Omental fat pad (tissue), 4 donors: ENCODE measurements around the gene CAVIN2. TPM values are rescaled to one million over a fixed set of nuclear protein-coding genes. Genes with fewer than 3 reads are reported as not detected.

Experiments used
- ATAC-seq: fragments of 150-250 bp; one replicate; pipeline ENCODE4 v1.9.1; 2016; ENCODE audit warnings: mild to moderate bottlenecking, moderate library complexity; ENCODE audit not compliant: low FRiP score
- DNase-seq: peaks from one replicate; pipeline ENCODE4 v3.0.0-alpha.2; 2019; ENCODE audit warnings: low spot score
- CTCF ChIP-seq, 3 donors: fragments of 450-650 bp; IDR thresholded peaks; one replicate each; pipeline ENCODE4 v1.5.1; 2016 to 2017; ENCODE audit warnings: antibody characterized with exemption in 3 of 3, mild to moderate bottlenecking in 3 of 3, moderate library complexity in 2 of 3
- total RNA-seq, 4 donors: library from RNA; depleted of rRNA; stranded (reverse); fragments of >200 nt; gene quantifications; one replicate each; pipeline ENCODE4 v1.1.0, GENCODE V29; 2016

The CAVIN2 gene
- total RNA-seq, 4 donors from 2014 or later: 45.3 to 194 (median 64.2) TPM

- no peak for DNase-seq
Observed at GRCh38 chr2:191848771-191849767, 2.2 kb upstream of the CAVIN2 start.

DNA sequence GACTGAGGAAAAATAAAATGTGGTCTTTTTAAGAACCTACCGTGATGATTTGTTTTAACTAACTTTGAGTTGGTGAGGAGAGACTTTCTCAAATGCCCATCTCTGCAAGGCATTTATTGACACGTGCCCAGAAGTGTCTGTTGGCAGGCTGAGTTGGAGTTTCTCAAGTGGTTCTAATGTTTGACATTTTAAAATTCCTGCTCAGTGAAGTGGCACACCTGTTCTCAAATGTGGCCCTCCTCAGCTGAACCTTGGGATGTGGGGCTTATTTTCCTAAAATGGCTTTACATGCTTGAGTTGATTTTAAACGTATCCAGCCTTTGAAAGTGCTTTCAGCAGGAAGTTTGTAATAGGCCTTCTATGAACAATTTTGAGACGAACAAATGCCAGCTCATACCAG, 876 bp upstream of the CAVIN2 start:
- ATAC-seq: no peak
- no peak for DNase-seq
- no peak for TF ChIP-seq CTCF (IDR thresholded peaks at IDR 0.05)

More at GRCh38 chr2:191848771-191849767, 2.2 kb upstream of the CAVIN2 start:
- ATAC-seq: no peak
- TF ChIP-seq CTCF (IDR thresholded peaks at IDR 0.05): no peak

DNA sequence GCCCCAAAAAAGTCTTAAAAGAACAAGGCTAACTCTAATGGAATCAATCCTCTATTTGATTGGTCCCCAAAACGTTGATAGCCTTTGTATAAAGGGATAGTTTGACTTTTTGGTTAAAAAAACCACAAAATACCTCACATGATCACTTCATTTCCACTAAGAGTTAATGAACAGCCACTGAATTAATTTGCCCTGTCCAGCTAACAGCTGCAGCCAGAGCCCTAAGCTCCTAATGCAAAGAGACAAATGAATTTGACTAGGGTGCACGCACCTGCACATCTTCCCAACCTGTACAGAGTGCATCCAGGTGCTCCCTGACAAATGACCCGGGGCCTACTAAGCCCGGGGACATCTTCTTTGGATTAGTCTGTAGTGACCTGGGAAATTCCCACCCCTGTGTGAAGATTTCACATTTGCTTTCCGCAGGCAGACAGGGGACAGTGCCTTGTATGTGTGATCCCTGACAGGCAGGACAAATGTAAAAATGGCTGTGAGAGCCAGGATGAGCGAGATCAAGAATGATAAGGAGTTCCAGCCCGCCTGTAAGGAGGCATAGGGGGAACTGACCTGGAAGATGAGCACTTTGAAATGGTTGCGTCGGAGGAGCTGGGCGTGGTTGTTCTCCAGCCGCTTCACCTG, 893 bp downstream of the CAVIN2 start:
- DNase-seq (no peak), ATAC-seq (peak; percentile 4)
- TF ChIP-seq CTCF (IDR thresholded peaks at IDR 0.05): no peak

GRCh38 chr2:191845248-191845715, 1.6 kb downstream of the CAVIN2 start:
- peak; percentile 63 for ATAC-seq
- no peak for TF ChIP-seq CTCF (IDR thresholded peaks at IDR 0.05)
- DNase-seq: no peak

- ATAC-seq: no peak
- no peak for DNase-seq
- no peak for TF ChIP-seq CTCF (IDR thresholded peaks at IDR 0.05)
Observed at GRCh38 chr2:191844706-191845105, 2.2 kb downstream of the CAVIN2 start.

DNA sequence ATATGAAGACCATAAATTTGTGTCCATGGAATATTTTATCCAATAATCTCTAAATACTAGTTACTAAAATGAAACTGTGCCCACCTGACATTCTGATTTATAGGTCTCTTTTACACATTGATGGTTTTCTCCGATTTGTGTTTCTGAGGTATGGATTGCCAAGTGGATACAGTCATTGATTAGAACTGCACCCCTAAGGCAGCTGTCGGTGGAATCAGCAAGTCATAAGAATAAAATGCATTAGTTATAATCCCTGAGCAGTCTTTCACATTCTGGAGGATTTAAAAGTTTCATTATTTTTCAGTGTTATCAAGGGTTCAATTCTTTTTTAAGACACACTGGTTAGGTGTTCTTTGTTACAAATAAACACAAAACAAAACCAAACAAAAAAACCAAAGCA, 6.0 kb downstream of the CAVIN2 start:
- ATAC-seq (no peak), DNase-seq (no peak)
- TF ChIP-seq CTCF (IDR thresholded peaks at IDR 0.05): no peak
